Stimulated activated naive CD8-positive, alpha-beta T cell treated with anti-CD3 and anti-CD28 coated beads, Interleukin-15, Interleukin-2, amounts not matched to agents 100 ng/mL and 50 ng/mL, for 24 hours (primary cell): ENCODE data around the gene SCGB3A2.
"Not testable (repeated sequence)": the region's sequence is repeated elsewhere in the genome, so short reads cannot be mapped to it uniquely, and the experiment has no call there.

Experiments used
- H3K27ac Mint-ChIP-seq: one replicate; pipeline ENCODE4 v1.8.0; 2021; ENCODE audit warnings: mild to moderate bottlenecking, mixed read lengths
- H3K27me3 Mint-ChIP-seq: one replicate; pipeline ENCODE4 v1.8.0; 2021; ENCODE audit warnings: mixed read lengths
- H3K36me3 Mint-ChIP-seq: one replicate; pipeline ENCODE4 v1.8.0; 2021; ENCODE audit warnings: low read depth, mixed read lengths
- H3K4me1 Mint-ChIP-seq: one replicate; pipeline ENCODE4 v1.8.0; 2021; ENCODE audit warnings: low read depth, mixed read lengths
- H3K4me3 Mint-ChIP-seq: one replicate; pipeline ENCODE4 v1.8.0; 2021; ENCODE audit warnings: mild to moderate bottlenecking, mixed read lengths
- H3K9me3 Mint-ChIP-seq: one replicate; pipeline ENCODE4 v1.8.0; 2021; ENCODE audit warnings: mixed read lengths

The SCGB3A2 gene

DNA sequence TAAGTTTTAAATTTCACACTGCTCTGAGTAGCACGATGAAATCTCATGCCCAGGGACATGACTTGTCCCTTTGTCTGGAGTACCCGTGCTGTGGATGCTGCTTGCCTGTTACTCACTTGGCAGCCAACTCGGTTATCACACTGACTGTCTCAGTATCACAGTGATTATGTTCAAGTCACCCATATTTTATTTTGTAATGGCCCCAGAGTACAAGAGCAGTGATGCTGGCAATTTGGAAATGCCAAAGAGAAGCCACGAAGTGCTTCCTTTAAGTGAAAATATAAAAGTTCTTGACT lies 22.8 kb upstream of the SCGB3A2 start:
- no peak overlapping the region for H3K27ac Mint-ChIP-seq
- H3K27me3 Mint-ChIP-seq, result peaks cover 25% of the 10 kb centered on the region
- H3K9me3 Mint-ChIP-seq, result no peaks in the 10 kb centered on the region
- no peak overlapping the region for H3K4me3 Mint-ChIP-seq
- H3K4me1 Mint-ChIP-seq, result no peaks in the 10 kb centered on the region
- no peaks in the 10 kb centered on the region for H3K36me3 Mint-ChIP-seq

DNA sequence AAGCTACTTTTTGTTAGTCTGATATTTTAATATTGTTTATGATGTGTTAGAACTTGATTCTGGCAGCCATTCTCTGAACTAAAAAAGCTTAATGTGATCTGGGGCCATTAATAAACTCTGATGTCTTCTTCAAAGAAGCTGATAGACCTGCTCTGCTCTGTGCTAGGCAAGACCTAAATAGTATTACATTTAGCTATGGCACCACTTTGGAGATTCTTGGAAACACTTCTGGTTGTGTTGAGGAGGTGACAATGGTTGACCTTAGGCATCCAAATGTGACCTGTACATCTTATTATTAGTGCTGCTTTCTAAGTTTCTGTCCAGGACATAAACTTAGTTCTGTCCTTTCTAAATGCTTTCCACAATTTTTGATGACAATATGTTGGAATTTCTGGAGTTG lies 21.7 kb upstream of the SCGB3A2 start:
- Mint-ChIP-seq H3K4me1 (no peaks in the 10 kb centered on the region), H3K27me3 (peaks cover 25% of the 10 kb centered on the region), H3K4me3 (no peak overlapping the region), H3K27ac (no peak overlapping the region), H3K9me3 (no peaks in the 10 kb centered on the region), H3K36me3 (no peaks in the 10 kb centered on the region)

DNA sequence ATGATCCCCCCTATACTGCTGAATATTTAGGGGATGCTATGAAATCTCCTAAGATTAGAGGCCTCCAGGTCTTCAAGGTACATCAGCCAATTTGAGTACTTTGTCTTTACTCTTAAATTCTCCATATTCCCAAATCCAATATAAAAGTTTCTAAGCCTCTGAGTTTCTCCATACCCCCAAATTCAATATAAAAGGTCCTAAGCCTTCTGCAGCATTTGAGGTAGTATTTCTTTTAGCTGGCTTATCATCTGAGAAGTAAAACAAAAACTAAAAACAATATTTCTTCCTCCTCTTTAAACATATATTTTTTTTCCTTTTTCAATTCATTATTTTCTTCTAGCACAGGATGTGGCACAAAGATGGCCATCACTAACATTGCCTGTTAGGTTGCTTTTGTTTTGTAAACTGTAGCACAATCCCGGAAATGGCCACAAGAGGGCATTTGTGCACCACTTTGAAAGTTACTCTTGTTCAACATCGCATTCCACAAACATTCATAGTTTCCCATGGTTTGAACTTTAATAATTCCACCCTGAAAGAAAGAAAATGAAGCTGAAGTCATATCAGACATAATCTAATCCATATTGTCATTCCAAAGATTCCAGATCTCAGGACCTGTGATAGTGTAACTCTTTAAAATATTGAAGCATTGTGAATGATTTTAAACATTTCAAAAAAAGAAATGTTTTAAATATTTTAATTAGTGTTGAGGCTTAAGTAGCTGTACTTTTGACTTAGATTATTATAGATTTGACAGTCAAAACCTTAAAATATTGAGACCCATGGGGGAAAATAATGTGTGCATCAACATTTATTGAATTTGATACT lies 21.0 kb upstream of the SCGB3A2 start:
- Mint-ChIP-seq H3K27me3 (peaks cover 22% of the 10 kb centered on the region), H3K4me3 (no peak overlapping the region), H3K4me1 (no peaks in the 10 kb centered on the region), H3K27ac (no peak overlapping the region), H3K9me3 (no peaks in the 10 kb centered on the region), H3K36me3 (no peaks in the 10 kb centered on the region)

DNA sequence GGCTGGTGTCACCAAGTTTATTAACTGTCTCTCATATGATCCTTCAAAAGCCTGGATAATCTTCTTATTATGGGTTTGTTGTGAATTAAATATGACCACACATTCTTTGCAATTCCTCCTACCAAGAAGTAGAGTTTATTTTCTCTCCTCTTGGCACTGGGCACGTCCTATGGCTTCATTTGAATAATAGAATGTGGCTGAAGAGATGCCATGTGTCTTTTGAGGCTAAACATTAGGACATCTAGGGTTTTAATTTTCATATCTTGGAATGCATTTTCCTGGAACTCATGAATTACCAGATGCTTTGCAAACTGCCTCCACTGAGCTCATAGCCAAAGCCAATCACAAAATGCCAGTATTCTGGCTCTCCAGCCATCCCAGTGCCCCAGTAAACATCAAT lies 19.9 kb upstream of the SCGB3A2 start:
- no peaks in the 10 kb centered on the region for H3K4me1 Mint-ChIP-seq
- H3K4me3 Mint-ChIP-seq, result no peak overlapping the region
- no peaks in the 10 kb centered on the region for H3K36me3 Mint-ChIP-seq
- H3K27ac Mint-ChIP-seq, result no peak overlapping the region
- peaks cover 18% of the 10 kb centered on the region for H3K27me3 Mint-ChIP-seq
- no peaks in the 10 kb centered on the region for H3K9me3 Mint-ChIP-seq

DNA sequence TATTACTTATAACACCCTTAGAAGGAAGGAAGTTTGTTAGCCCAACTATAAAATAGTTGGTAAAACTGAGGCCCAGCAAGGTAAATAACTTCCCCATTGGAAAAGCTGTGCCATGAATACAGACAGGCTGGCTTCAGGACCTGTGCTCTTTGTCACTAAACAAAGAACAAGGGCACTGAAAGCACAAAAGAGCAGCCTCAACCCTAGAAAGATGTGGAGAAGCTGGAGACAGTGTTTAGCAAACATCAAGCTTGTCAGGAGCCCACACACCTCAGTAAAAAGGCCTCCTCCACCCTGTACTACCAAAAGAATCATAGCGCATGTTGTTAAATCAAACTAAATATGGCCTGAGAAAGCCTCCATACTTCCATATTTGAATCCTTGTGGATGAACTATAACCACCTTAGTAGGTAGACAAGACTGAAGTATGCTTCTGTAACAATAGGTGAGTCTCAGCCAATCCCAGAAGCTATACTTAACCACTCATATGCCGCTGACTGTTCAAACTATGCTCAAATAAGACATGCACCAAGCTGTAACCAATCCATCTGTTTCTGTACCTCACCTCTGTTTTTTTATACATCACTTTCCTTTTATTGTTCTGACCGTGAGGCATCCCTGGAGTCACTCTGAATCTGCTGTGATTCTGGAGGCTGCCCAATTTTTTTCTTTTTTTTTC lies 18.4 kb upstream of the SCGB3A2 start:
- Mint-ChIP-seq H3K36me3 (no peaks in the 10 kb centered on the region), H3K4me1 (no peaks in the 10 kb centered on the region)

DNA sequence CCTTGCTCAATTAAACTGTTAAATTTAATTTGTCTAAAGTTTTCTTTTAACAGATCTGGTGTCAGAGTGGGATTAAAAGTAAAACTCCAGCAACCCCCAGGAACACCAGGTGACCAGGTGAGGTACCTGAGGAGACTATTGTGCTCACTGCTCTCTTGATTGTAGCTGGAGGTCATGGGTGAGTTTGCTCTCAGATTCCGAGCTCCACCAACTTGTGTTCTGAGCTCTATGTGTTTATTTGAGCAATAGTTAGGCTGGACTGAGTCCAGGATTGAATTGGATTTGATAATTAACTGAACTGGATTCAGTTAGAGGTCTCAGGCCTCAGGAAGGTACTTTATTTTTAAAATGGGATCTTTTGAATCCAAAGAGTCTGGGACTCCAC lies 17.9 kb upstream of the SCGB3A2 start:
- no peaks in the 10 kb centered on the region for H3K36me3 Mint-ChIP-seq
- H3K9me3 Mint-ChIP-seq, result no peaks in the 10 kb centered on the region
- no peaks in the 10 kb centered on the region for H3K4me1 Mint-ChIP-seq
- H3K27me3 Mint-ChIP-seq, result peaks cover 8% of the 10 kb centered on the region
- H3K27ac Mint-ChIP-seq, result no peak overlapping the region
- H3K4me3 Mint-ChIP-seq, result no peak overlapping the region

More for the DNA sequence above, 18.4 kb upstream of the SCGB3A2 start:
- Mint-ChIP-seq H3K4me3 (no peak overlapping the region), H3K9me3 (no peaks in the 10 kb centered on the region), H3K27ac (no peak overlapping the region), H3K27me3 (peaks cover 11% of the 10 kb centered on the region)

DNA sequence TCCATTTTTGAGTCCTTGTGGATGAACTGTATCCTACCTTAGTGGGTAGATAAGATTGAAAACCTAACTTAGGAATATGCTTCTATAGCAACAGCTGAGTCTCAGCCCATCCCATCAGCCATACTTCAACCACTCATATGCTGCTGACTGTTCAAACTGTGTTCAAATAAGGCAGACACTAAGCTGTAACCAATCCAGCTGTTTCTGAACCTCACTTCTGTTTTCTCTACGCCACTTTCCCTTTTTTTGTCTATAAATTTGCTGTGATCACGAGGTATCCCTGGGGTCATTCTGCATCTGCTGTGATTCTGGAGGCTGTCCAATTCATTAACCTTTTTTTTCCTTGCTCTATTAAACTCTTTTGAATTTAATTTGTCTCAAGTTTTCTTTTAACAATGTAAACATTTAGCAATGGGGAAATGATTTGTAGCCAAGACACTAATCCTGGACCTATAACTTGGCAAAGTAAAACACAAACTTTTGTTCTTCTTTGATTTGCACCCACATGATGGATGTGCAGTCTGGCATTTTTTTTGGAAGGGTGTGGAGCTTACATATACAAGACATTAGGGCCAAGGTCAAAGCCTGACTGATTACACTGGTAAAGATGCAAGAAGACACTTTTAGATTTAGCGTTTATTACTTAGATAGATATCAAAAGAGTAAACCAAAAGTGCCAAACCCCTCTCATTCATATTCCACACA lies 14.9 kb upstream of the SCGB3A2 start:
- Mint-ChIP-seq H3K27me3 (peaks cover 4% of the 10 kb centered on the region), H3K4me3 (no peak overlapping the region), H3K4me1 (no peaks in the 10 kb centered on the region), H3K27ac (no peak overlapping the region), H3K36me3 (no peaks in the 10 kb centered on the region), H3K9me3 (no peaks in the 10 kb centered on the region)

DNA sequence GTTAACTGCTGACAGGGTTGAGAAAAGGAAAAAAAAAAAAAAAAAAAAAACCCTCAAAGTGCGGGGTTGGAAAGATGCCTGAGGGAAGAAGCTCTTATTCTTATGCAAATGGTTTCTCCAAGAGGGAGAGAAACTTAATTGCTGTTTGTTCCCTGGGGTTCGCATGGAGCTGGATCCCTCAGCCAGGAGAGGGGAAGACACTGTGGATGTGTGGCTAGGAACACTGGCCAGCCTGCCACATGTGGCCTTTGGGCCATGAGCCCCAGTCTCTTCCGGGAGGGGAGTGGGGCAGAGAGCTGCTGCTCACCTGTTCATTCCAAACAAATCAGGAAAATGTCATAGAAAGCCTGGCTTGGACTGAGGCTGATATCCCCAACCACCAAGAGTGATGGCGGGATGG lies 9.4 kb upstream of the SCGB3A2 start:
- H3K27ac Mint-ChIP-seq, result no peak overlapping the region
- H3K4me3 Mint-ChIP-seq, result no peak overlapping the region
- H3K27me3 Mint-ChIP-seq, result peaks cover 3% of the 10 kb centered on the region
- no peaks in the 10 kb centered on the region for H3K4me1 Mint-ChIP-seq
- no peaks in the 10 kb centered on the region for H3K9me3 Mint-ChIP-seq
- no peaks in the 10 kb centered on the region for H3K36me3 Mint-ChIP-seq

DNA sequence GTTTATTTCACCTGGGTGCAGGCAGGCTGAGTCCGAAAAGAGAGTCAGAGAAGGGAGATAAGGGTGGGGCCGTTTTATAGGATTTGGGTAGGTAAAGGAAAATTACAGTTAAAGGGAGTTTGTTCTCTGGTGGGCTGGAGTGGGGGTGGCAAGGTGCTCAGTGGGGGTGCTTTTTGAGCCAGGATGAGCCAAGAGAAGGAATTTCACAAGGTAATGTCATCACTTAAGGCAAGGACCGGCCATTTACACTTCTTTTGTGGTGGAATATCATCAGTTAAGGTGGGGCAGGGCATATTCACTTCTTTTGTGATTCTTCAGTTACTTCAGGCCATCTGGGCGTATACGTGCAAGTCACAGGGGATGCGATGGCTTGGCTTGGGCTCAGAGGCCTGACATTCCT lies 8.6 kb upstream of the SCGB3A2 start:
- not testable (repeated sequence) for H3K36me3 Mint-ChIP-seq, H3K4me3 Mint-ChIP-seq, H3K27ac Mint-ChIP-seq, H3K27me3 Mint-ChIP-seq, H3K4me1 Mint-ChIP-seq, H3K9me3 Mint-ChIP-seq

DNA sequence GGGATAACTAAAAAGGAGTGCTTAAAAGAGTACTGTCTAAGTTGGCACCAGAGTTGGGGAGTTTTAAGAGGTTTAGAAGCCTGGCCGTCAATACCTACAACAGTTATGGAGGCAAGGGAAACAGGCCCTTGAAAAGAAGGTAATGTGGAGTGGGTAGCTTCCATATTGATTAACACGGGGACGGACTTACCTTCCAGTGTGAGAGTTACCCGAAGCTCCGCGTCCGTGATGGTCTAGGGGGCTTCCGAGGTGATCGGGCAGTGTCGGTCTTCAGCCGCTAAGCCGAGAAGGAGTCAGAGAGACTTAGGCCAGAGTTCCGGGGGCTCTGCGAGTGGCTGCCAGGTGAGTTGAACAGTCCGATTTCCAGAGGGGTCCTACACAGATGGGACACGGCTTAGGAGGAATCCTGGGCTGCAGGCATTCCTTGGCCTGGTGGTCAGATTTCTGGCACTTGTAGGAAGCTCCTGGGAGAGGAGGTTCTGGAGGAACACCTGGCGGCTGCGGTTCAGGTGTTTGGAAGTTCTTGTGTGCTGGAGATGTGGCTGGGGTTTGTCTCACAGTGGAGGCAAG lies 6.4 kb upstream of the SCGB3A2 start:
- H3K4me1 Mint-ChIP-seq, H3K9me3 Mint-ChIP-seq, H3K27ac Mint-ChIP-seq, H3K36me3 Mint-ChIP-seq, H3K4me3 Mint-ChIP-seq, H3K27me3 Mint-ChIP-seq: not testable (repeated sequence)

DNA sequence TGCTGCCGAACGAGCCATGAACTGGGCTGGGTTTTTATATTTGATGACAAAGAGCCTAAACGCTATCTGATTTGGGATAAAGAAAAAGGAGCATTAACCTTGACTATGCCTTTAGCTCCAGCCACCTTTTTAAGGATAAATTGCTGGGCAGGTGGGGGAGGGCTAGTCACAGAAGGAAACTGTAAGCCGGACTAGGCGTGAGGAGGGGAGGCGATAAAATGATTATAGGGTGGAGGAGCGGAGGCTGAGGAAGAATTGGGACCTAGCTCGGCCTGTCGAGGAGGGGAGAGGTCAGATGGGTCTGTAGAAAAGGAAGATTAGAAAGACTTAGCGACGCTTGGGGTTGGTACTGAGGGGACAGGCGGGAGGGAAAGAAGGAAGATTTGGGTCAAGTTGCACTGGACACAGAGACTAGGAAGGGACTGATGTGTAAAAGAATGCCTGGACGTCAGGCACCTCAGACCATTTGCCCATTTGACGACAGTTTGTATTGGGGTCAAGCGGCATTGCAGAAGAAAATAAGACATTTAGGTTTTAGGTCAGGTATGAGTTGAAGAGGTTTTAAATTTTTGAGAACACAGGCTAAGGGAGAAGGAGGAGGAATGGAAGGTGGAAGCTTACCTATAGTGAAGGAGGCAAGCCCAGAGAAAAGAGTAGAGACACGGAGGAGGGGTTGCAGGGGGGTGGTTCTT lies 5.6 kb upstream of the SCGB3A2 start:
- H3K4me3 Mint-ChIP-seq, result not testable (repeated sequence)

DNA sequence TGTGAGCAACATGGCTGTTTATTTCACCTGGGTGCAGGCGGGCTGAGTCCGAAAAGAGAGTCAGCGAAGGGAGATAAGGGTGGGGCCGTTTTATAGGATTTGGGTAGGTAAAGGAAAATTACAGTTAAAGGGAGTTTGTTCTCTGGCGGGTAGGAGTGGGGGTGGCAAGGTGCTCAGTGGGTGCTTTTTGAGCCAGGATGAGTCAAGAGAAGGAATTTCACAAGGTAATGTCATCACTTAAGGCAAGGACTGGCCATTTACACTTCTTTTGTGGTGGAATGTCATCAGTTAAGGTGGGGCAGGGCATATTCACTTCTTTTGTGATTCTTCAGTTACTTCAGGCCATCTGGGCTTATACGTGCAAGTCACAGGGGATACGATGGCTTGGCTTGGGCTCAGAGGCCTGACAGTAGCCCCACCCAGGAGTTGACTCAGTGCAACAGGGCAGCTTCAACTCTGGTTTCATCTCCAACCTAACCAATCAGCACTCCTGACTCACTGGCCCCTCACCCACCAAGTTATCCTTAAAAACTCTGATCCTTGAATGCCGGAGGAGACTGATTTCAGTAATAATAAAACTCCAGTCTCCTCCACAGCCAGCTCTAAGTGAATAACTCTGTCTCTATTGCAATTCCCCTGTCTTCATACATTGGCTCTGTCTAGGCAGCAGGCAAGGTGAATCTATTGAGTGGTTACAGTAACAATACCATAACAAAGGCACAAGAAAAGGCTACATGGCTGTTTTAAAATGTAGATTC lies 4.2 kb upstream of the SCGB3A2 start:
- H3K27ac Mint-ChIP-seq, H3K36me3 Mint-ChIP-seq, H3K27me3 Mint-ChIP-seq, H3K4me1 Mint-ChIP-seq, H3K9me3 Mint-ChIP-seq, H3K4me3 Mint-ChIP-seq: not testable (repeated sequence)

More for the DNA sequence above, 5.6 kb upstream of the SCGB3A2 start:
- H3K27me3 Mint-ChIP-seq, H3K9me3 Mint-ChIP-seq, H3K27ac Mint-ChIP-seq, H3K36me3 Mint-ChIP-seq, H3K4me1 Mint-ChIP-seq: not testable (repeated sequence)

DNA sequence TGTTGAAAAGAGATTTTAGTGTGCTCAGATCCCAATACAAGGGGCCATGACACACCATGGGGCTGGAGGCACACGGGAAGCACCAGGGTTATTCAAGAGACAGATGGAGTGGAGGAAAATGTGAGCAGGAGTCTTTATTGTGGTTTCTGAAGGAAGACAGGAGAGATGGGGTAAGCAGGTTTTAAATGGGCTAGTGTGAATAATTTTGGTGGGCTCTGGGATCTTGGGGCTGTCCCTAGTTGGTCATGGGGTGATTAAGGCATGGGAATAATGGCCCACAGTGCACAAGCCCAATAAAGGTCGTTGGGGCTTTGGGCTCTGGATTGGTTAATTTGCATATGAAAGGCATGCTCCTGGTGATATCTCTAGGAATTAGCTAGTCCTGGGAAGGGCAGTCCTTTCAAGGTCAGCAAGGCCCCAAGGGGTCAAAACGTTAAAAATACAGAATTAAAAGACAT lies 3.6 kb upstream of the SCGB3A2 start:
- Mint-ChIP-seq H3K27me3 (peaks cover 7% of the 10 kb centered on the region), H3K4me3 (no peak overlapping the region), H3K9me3 (no peaks in the 10 kb centered on the region), H3K4me1 (no peaks in the 10 kb centered on the region), H3K36me3 (no peaks in the 10 kb centered on the region), H3K27ac (no peak overlapping the region)

DNA sequence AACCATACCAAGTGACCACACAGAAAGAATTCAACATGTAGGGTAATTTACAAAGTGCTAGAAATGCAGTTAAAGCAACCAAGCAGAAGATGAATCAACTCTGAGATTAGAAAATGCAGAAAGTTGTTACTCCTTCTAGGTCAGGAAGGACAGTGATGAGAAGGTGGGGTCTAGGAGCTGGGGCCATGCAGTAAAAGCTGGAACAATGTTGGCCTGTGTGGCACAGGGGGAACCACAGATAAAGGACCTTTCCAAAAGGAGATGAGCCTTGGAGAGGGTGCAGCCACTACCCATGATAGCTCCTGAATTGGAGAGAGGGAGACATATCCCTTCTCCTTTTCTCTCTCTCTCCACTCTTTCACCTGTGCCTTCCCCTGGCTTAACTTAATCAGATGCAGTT lies 2.4 kb upstream of the SCGB3A2 start:
- Mint-ChIP-seq H3K4me1 (no peaks in the 10 kb centered on the region), H3K27ac (no peak overlapping the region), H3K27me3 (peaks cover 13% of the 10 kb centered on the region), H3K4me3 (no peak overlapping the region), H3K36me3 (no peaks in the 10 kb centered on the region), H3K9me3 (no peaks in the 10 kb centered on the region)
